Measurements from ENCODE around the gene CACNA1C.
A peak's percentile ranks its signal among the peaks of the same experiment; 100 is the strongest.

CACNA1C gene

DNA sequence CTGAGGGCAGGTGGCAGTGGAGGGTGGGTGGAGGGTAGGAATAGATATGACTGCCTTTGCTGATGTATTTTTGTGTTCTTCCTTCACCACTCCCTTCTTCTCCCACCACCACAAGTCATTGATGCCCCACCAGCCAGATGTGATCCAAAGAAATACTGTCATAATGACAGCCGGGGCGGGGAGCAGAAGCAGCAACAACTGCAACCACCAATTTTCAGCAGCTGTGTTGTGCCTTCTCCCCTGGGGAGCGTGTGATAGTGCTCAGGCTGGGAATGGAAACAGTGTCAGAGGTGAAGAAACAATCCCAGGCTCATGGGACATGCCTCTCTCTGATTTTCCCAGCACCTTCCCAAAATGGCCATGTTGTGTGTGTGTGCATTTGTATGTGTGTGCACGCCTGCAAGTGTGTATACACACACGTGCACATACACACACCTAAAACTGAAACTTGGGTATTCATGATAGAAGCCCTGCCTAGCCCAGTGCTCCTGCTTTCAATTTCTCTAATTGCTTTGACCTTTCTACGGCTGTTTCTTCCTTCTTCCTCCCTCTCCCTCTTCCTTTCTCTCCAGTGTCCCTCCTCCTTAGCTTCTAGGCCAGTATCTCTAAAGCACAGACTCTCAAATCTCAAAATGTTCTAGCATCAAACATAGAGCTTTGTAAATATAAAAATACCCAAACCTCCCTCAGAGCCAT, 442.8 kb downstream of the CACNA1C start:
- DNase-seq: no peak

DNA sequence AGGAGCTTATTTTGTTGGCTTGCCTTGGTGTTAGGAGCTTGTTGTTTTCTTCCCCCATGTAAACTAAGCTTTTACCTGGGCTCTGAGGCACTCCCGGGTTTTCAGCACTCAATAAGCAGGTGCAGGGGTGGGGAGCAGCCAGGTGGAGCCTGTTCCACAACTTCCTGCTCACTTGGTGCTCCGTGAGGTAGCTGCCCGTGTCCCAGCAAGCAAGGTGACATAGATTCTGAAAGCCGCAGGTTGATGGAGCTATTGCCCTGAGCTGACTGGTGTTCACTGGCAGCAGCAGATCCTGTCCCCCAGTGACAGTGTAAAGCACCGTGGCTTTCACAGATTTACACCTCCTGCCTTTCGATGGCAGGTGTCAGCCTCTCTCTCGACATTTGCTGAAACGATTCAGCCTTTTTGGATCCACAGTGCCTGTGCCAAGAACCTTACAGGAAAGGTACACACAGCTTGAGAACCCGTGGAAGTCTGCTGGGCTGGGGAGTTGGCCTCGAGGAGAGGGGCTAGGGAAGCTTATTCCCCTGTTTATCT, 446.2 kb downstream of the CACNA1C start:
- peak; percentile 47 for DNase-seq

DNA sequence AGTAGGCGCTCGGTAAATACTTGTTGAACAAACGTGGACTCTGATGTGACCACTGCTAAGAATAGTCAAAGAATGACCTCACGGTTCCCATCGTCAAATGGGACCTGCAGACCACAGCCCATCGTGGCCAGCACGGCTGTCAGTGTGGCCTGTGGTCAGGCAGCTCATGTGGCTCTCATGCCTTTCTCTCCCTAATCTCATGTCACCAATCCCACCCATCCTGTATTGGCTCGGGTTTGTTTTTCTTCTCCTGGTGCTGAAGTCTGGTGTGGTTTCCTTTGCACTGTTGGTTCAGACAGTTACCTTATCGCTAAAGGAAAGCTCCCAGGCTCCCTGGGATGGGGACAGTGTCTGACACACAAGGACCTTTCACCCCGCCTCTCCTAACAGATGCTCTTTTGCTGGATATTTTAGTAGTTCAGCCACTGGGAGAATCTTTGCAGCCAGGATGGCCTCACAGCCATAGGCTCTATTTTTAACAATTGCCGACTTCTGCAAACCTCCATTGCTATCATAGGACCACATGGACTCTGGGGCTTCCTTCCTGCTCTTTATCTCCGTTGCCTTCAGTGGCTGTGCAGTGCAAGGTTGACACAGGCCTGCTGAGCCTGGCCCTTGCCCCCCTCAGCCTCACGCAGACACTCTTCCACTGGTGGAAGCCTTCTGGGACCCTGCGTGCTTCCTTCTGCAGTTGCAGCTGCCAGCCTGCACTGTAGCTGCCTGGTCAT, 448.8 kb downstream of the CACNA1C start:
- no peak for DNase-seq

DNA sequence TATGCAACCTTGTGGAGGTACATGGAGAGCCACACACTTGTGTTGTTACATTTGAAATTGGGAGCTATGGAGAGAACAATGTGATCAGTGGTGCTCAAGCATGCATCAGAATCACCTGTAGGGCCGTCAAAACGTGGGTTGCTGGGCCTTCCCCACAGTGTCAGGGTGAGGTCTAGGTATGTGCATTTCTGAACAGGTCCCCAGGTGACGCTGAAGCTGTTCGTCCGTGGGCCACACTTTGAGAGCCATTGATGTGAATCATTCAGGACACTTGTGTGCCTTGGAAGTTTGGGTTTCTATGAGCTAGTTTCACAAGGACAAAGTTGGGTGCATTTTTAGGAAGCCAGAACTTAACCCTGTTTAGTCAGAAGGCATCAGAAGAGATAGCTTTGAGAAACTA, 450.2 kb downstream of the CACNA1C start:
- DNase-seq: no peak

DNA sequence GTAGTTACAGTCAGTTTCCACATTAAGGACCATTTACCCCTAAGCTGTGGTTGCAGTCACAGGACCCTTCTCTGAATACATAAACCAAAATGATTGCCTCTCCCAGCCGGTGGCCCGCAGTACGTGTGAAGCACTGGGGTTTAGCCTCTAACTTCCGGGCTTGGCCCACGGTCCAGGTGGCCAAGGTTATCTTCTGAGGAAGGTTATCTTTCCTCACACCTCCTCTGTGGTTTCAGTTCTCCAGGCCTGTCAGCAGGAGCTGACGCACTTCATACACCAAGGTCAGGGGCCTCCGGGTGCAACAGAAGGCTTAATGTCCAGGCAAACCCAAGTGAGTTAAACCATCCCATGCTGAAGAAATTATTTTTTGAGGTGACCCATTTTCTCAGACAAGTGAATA, 451.0 kb downstream of the CACNA1C start:
- DNase-seq: no peak

DNA sequence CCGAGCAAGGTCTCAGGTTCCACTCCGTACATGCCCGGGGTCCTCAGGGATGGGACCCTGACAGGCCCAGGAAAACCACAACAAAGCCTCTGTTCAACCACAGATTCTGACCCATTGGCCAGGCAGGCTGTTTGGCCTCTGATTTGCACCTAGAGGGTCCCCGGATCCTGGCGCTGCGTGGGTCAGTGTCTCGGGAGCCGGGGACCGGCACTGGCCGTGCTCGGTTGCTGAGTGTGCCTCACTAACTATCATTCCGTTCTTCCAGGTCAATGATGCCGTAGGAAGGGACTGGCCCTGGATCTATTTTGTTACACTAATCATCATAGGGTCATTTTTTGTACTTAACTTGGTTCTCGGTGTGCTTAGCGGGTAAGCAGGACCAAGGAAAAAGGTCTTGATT, 451.8 kb downstream of the CACNA1C start:
- DNase-seq: no peak

DNA sequence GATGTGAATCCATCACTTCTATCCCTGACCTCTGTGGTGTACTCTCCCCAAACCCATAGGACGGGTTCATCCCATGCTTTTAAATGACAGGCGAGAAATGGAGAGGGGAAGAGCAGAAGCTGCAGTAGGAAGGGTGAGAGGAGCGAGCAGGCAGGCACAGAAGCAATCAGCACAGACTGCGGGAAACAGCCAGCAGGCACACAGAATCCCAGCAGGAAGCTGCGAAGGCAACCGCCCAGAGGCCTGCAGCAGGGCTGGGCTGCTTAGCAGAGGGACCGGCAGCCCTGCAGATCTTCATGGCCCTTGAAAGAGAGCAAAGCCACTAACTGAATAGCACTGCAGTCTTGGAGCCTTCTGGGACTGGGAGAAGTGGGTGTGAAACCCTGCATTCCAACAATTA, 455.0 kb downstream of the CACNA1C start:
- DNase-seq: no peak

DNA sequence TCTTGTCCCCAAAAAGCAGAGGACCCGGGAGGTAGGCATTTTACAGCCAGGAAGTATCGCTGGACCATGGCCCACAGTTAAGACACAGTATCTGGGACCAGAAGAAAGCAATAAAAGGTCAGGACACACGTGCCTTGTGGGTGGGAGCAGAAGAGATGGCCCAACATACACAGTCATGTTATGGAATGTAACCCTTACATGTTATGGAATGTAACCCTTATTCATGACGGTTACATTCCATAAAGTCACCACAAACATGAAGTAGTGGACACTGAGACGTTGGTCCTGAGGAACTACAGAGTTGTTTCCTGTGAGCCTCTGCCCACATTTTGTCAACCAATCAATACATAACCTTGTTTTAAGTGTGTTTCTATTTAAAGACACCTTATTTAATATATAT, 456.4 kb downstream of the CACNA1C start:
- no peak for DNase-seq

DNA sequence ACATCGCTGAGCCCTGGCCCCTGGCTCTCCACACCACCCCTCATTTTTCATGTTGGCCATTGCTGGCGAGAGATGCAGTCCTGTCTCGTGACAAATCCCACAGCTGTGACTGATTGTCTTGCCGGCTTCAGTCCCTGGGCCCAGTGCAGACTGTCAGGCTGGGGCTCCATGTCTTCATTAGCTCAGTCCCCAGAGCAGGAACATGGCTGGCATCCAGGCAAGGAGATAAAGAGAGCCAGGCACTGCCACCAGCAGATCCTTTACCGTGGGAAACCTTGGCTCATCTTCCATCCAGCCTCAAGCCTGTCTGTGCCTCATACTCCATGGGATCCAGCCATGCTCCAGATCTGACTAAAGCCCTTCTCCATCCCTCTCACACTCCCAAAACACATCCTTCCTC, 457.3 kb downstream of the CACNA1C start:
- DNase-seq: no peak

DNA sequence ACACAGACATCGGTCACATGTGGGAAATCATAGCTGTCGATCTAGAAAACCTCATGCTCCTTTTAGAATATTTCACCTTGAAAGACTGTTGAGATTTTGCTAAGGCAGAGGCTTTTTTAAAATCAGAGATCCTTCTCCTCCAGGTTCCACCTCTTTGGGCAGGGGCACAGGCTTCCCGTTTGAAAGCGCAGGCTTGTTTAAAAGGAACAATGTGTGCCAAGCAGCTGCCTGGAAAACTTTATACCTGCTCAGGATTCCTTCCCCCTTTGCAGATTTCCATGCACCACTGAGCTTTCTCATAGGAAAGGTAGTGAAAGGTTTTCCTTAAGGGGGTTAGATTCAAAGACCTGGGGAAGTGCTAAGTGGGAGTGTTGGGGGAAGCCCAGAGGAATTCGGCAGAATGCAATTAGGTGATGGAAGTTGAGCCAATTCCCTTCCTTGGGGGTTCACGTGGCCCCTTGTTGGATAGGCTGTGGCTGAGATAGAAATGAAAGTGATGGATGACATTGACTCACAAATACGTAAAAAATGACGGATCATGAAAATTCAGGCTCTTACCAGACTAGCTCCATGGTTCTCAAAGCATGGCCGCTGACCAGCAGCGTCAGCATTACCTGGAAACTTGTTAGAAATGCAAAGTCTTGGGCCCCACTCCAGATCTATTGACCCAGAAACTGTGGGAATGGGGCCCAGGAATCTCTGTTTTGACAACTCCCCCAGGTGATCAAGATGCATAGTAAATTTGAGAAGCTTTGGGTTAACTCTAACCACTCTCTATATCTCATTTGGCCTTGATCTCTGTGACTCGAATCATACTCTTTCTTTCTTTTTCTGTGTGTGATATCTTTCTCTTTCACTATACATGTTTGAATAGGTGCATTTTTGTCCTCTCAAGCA, 460.6 kb downstream of the CACNA1C start:
- DNase-seq: no peak

DNA sequence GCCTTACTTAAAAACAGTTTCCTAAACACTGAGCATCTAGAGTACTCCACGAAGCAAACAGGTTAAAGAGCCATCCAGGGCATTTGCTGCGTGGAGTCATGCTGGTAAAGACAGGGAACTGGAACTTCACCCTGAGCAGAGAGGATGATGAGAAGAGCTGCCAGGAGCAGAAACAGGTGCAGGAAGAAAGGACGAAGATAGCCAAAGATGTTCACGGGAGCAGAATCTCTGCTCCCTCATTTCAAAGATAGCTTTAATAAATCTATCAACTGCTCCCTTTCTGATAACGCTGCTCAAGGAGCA, 461.2 kb downstream of the CACNA1C start:
- no peak for DNase-seq

DNA sequence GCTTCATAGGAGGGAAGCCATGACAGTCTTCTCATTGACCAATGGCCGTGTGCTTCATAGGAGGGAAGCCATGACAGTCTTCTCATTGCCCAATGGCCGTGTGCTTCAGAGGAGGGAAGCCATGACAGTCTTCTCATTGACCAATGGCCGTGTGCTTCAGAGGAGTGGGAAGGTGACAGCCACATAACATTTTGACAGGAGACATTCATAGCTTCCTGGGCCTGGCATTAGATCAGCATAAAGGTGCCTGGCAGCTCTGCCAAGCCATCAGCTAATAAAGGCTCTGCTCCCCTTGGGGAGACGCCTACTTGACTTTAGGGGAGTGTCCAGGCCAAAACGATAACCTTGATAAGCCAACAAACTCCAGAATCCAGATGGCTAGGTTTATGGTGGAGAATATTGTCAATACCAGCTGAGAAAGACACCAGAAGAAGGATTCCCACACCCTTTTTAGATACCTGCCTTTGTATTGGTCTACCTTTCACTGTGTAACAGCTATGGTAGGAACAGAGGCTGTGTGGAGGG, 468.0 kb downstream of the CACNA1C start:
- no peak for DNase-seq

DNA sequence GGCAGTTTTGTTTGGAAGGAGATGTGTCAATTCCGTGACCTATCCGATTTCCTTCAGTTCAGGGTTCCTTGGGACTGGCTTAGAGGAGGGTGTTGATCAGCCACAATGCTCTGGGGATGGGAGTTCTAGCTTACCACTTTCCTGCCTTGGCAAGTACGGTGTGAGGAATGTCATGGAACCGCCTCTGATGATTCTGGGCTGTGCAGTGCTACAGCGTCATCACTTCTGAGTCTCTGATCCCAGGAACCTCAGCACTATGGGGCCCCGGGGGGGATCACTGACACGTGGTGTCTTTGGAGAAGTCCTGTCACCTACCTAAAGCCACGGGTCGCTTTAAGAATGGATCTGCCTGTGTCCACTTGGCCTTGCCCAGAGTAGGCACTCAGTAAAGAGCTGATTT, 470.5 kb downstream of the CACNA1C start:
- no peak for DNase-seq

DNA sequence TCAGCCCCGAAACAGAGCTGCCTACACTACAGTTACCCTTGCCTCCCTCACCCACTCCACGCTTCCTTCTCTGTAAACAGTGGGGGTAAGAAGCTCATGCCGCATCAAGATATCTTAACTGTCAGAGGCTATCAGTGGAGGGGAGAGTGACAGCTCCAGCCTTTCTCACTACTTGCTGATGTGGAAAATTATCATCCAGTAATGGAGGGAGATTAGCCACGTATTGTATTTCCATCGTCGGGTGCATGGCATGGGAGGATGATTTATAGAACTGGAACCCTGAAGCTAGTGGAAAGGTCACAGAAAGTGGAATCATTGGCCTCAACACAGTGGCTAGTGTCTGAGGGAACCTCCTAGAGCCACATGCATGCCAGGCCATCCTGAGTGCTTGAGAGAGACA, 471.1 kb downstream of the CACNA1C start:
- no peak for DNase-seq

DNA sequence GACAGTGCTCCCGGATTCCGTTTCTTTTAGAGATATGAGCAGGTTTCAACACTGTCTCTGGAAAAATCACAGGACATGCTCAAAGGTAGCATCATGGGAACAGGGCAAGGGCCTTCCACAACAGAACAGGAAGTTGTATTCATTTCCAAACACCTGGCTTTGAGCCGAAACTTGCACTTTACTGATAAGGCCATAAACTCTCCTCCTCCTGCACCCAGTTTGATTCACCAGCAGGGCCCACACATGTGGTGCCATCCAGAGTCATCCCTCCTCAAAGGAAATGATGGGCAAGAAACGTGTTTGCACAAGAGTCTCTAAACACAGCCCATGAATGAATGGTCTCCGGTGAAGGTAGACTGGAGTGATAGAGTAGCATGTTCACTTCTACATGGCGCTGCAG, 473.6 kb downstream of the CACNA1C start:
- DNase-seq: no peak

DNA sequence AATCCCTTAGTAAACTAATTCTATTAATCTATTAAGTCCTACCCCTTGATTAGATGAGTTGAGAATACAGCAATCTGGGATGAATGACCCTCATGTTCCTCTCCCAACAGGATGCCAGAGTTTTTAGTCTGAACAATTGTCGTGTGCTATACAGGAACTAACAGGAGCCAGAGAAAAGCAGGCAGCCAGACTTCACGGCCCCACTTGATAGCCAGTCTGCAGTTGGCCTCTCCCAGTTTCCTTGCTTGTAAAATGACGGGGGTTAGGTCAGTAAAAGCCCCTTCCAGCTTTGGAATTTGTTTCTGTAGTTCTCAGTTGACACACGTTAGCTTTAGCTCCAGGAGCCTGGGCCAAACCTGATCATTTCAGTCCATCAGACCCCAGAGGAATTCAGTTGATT, 475.2 kb downstream of the CACNA1C start:
- DNase-seq: no peak

DNA sequence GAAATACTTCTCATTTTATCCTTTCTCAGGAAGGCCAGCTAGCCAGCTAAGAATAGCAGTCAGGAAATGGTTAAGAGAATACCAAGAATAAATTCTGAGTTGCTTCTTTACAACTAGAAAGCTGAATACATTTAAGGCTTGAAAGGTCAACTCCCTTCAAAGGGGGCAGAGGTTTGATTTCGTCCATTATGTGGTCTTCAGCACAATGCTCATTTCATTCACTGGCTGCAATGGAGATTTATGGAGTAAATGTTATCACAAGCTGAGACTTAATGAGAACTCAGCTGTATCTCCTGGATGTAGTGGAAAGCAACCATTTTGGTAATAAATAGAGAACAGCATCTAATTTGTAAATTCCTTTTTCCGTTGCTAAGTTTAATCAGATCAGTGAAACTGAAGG, 477.0 kb downstream of the CACNA1C start:
- DNase-seq: no peak

DNA sequence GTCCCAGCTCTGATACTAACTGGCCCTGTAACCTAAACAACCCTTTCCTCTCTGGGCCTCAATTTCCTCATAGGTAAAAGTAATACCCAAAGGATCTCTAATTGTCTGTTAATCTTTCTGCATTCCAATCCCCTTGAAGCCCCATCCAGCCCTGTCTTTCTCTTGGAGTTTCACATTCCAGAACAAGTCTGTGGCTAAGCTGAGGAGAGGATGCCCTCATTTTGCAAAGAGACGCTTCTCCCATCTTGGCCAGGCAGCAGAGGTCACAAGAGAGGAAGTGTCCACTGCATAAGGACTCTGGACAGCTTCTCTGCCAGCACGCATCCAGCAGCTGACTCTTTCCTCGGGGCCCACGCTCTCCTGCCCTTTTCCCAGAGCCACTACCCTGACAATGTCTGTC, 478.6 kb downstream of the CACNA1C start:
- DNase-seq: no peak

DNA sequence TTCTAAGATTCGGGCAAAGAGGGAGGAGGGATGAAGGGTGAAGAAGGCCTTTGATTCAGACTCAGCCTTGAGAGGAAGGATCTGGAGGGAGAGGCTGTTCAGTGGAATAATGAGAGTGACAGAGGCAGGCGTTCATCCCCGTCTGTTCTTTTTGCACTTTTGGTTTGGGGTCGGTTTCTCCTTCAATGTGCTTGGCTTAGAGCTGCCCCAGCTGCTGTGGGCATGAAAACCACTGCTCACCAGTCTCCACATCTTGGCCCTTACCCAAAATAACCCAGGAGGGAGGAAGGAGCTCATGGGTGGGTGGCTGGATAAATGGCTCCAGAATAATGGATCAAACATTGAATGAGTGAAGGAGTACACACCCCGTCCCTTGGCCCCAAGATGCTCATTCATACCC, 480.2 kb downstream of the CACNA1C start:
- no peak for DNase-seq

DNA sequence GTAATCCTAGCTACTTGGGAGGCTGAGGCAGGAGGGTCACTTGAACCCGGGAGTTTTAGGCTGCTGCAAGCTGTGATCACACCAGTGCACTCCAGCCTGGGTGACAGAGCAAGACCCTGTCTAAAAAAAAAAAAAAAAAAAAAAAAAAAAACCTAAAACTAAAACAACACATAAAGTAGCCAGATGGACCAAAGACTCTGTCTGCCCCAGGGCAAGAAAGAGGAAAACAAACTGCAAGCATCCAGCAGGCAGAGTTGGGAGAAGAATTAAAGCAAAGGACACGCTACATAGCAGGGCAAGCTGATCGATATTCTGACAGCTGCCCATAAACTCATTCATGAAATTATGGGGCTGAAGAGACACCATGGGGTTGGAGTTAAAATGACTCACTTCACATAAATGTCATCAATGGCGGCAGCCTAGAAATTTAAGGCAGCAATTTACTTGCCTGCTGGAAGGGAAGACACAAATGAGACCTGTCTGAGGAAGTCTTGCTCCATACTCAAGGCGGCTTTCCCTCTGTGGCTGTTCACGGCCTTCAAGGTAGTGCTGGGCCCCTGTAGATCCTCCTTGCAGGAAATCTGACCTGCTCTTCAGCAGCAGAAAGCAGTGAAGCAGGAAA, 482.9 kb downstream of the CACNA1C start:
- DNase-seq: no peak

DNA sequence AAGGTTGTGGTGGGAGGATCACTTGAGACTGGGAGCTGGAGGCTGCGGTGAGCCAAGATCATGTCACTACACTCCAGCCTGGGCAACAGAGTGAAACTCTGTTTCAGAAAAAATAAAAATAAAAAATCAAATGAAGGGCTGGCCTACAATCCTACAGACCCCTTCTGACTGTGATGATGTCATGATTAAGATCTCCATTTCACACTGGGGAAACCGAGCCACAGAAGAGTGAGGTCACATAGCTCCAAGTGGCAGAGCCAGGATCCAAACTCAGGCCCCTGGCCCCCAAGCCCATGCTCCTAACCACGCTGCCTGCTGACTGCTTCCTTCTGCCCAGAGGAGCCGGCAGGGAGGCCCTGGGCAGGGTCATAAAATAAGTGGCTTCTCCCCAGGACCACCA, 483.9 kb downstream of the CACNA1C start:
- DNase-seq: no peak

DNA sequence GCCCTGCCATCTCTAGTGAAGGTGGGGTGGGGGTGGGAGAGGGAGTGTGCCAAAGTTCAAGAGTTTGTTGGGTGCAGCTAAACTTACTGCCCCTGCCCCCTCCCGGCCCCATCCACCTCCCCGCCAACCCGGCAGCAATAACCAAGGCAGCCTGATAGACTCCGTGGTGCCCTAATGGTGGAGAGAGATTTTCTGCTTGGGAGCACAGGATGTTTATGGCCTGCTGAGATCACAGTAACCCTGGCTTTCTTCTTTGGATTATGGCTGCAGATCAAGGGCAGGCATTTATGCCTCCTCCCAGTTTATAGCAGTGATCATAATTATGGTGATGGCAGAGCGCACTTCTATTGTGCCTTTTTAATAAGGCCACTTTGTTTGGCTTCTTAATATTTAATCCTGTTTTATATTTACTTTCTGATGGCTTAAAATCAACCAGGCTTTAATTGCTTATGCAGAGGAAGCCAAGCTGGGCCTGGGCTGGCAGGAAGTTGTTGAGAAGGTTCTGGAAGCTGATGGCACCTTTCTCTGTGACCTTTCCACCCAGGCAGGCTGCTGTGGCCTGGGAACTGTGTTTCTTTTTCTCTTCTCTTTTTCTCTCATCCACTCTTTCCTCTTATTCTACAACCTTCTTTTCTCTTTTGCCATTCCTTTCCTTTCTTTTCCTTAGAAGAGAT, 485.2 kb downstream of the CACNA1C start:
- no peak for DNase-seq
